ENCODE data around the gene TMTC1. TPM values are rescaled to one million over a fixed set of nuclear protein-coding genes. Genes with fewer than 3 reads are reported as not detected.

The TMTC1 gene
- total and polyA plus RNA-seq, 9 of the 15 experiments (the other 6 are each of a cell fraction or from before 2014, with no cell fraction given) = under 0.01 to 0.18 (median 0.06) TPM; not detected in 2

DNA sequence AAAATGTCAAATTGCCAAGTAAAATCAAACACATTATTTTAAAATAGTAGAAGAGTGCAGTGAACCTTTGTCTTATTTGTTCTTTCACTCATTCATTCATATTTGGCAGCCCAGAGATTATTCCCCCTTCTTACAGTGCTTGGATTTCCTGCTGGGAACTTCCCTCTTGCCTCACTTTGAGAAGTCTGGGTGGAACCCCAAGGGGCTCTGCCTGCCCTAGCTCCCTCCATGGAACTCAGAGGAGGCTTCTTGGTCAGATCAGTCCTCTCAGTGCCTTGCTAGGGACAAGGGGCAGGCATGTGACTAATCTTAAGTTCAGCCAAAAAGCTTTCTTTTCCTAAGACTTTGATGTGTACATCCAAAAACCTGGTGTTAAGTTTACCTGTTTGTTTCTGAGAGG is 201.6 kb downstream of the TMTC1 start (continued):
- TF ChIP-seq, protein P1, sequence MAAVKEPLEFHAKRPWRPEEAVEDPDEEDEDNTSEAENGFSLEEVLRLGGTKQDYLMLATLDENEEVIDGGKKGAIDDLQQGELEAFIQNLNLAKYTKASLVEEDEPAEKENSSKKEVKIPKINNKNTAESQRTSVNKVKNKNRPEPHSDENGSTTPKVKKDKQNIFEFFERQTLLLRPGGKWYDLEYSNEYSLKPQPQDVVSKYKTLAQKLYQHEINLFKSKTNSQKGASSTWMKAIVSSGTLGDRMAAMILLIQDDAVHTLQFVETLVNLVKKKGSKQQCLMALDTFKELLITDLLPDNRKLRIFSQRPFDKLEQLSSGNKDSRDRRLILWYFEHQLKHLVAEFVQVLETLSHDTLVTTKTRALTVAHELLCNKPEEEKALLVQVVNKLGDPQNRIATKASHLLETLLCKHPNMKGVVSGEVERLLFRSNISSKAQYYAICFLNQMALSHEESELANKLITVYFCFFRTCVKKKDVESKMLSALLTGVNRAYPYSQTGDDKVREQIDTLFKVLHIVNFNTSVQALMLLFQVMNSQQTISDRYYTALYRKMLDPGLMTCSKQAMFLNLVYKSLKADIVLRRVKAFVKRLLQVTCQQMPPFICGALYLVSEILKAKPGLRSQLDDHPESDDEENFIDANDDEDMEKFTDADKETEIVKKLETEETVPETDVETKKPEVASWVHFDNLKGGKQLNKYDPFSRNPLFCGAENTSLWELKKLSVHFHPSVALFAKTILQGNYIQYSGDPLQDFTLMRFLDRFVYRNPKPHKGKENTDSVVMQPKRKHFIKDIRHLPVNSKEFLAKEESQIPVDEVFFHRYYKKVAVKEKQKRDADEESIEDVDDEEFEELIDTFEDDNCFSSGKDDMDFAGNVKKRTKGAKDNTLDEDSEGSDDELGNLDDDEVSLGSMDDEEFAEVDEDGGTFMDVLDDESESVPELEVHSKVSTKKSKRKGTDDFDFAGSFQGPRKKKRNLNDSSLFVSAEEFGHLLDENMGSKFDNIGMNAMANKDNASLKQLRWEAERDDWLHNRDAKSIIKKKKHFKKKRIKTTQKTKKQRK (IDR thresholded peaks at IDR 0.05; ENCODE audit: borderline replicate concordance, low read depth, low read length) = no peak
- TF ChIP-seq NCOA4 (IDR thresholded peaks at IDR 0.05; ENCODE audit: partially characterized antibody) (no peak), ZNF384 (IDR thresholded peaks at IDR 0.05; ENCODE audit: low read depth, low read length) (no peak), GATAD2B (IDR thresholded peaks at IDR 0.05; ENCODE audit: borderline replicate concordance) (no peak), HDAC8 (tag; IDR thresholded peaks at IDR 0.05) (no peak)

DNA sequence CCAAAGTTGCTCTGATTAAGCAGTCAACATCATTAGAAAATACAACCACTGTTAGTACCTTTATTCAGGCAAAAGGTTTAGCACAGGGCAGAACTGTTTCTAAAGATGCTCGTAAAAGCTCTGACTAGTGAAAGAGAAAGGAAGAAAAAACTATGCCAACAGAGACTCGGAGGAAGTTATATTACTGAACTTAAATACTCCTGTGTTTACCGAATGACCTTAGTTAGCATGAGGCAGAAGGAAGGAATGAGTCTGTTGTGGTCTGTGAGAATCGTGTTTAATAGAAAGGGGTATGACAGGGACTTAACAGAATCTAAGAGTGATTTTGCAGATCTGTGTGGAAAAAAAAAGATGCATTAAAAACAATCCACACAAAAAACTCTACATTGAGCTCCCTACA is 202.1 kb downstream of the TMTC1 start:
- CTCF ChIA-PET (ENCODE audit: low intra/inter-chr PET ratio) = no interaction called here
- Histone ChIP-seq H3K4me1 (replicated peaks in 1 of 2; ENCODE audit: control insufficient read depth in 2 of 2, insufficient read depth in 2 of 2, low read length in 2 of 2) (no peaks in the 10 kb centered on the region), H3K9me3 (replicated peaks; ENCODE audit: control insufficient read depth, insufficient read depth, low read depth, low read length) (no peaks in the 10 kb centered on the region), H4K20me1 (replicated peaks; ENCODE audit: control insufficient read depth, insufficient read depth, low read length) (no peaks in the 10 kb centered on the region), H3K27me3 (ENCODE audit: control insufficient read depth in 2 of 2, insufficient read depth in 2 of 2, low read length in 2 of 2) (no peaks in the 10 kb centered on the region), H3K9me1 (ENCODE audit: control insufficient read depth, insufficient read depth, low read length) (no peaks in the 10 kb centered on the region), H3K79me2 (ENCODE audit: control insufficient read depth, insufficient read depth, low read length) (no peaks in the 10 kb centered on the region), H3K9ac (ENCODE audit: insufficient read depth in 1 of 2, low read depth in 2 of 2, low read length in 2 of 2) (no peak overlapping the region), H3K4me3 (no peak overlapping the region), H3K4me2 (ENCODE audit: insufficient read depth, low read length) (no peak overlapping the region), H3K36me3 (ENCODE audit: control insufficient read depth, insufficient read depth, low read length) (no peaks in the 10 kb centered on the region), H2AFZ (ENCODE audit: low read depth, low read length) (no peak overlapping the region), H3K27ac (ENCODE audit: extremely low read depth, low read depth, low read length) (no peak overlapping the region)
- DNase-seq (ENCODE audit: extremely low read depth in 1 of 4, low spot score in 3 of 4) (no peak), FAIRE-seq (no peak), ATAC-seq (no peak)
- in situ Hi-C loops (cut with MboI) = no loop called here
- 0% methylated on average over 4 of the region's 4 CpGs for WGBS (ENCODE audit: insufficient coverage, low coverage, missing lambda C conversion rate)
- intact Hi-C loops (cut with micrococcal nuclease) = no loop called here
- POLR2A ChIA-PET = no interaction called here
- no TSS peak for BruUV-seq (replicated peaks)
- TF ChIP-seq BDP1 (IDR thresholded peaks at IDR 0.05; ENCODE audit: insufficient read depth, insufficient read length) (no peak), SREBF1 (IDR thresholded peaks at IDR 0.05; ENCODE audit: borderline replicate concordance, low read depth, low read length) (no peak), ZSCAN32 (CRISPR knock-in tag; IDR thresholded peaks at IDR 0.05) (no peak), ATF1 (CRISPR knock-in tag; IDR thresholded peaks at IDR 0.05) (no peak), ATF1 (tag; IDR thresholded peaks at IDR 0.05) (no peak), GTF2A2 (tag; IDR thresholded peaks at IDR 0.05) (no peak), KDM4B (IDR thresholded peaks at IDR 0.05; ENCODE audit: borderline replicate concordance in 2 of 2, low read depth in 1 of 2) (no peak), KHSRP (IDR thresholded peaks at IDR 0.05) (no peak)
- TF ChIP-seq, protein P2, sequence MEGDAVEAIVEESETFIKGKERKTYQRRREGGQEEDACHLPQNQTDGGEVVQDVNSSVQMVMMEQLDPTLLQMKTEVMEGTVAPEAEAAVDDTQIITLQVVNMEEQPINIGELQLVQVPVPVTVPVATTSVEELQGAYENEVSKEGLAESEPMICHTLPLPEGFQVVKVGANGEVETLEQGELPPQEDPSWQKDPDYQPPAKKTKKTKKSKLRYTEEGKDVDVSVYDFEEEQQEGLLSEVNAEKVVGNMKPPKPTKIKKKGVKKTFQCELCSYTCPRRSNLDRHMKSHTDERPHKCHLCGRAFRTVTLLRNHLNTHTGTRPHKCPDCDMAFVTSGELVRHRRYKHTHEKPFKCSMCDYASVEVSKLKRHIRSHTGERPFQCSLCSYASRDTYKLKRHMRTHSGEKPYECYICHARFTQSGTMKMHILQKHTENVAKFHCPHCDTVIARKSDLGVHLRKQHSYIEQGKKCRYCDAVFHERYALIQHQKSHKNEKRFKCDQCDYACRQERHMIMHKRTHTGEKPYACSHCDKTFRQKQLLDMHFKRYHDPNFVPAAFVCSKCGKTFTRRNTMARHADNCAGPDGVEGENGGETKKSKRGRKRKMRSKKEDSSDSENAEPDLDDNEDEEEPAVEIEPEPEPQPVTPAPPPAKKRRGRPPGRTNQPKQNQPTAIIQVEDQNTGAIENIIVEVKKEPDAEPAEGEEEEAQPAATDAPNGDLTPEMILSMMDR (IDR thresholded peaks at IDR 0.05 in 2 of 3, conservative IDR thresholded peaks at IDR 0.05 in 1 of 3; ENCODE audit: insufficient read depth in 2 of 3, low read depth in 1 of 3, low read length in 3 of 3) = no peak

Data from K562 (cell line).